ENCODE results near the gene PRKG2. TPM values are rescaled to one million over a fixed set of nuclear protein-coding genes. Genes with fewer than 3 reads are reported as not detected.

PRKG2 gene
- total and polyA plus RNA-seq, 3 experiments from 2014 or later: 0.53 to 0.59 (median 0.58) TPM

DNA sequence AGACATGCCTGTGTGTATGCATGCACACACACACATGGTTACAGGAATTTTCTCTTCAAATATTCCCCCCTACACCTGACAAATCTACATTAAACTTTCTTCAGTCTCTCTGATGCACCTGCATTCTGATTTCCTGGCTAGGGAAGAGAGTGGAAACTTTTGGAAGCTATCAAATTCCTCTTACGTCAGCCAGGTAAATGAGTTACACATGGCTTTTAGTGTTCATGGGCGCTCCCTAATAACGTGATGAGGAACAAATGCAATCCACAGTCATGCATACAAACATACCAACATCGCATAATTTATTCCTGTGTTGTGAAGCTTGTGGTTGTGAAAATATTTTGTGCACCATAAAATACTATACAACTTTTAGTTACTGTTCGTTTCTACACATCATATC lies 149.6 kb downstream of the PRKG2 start:
- Histone ChIP-seq H3K27me3 (ENCODE audit: insufficient read depth, low read length, poor library complexity, severe bottlenecking) (no peaks in the 10 kb centered on the region), H3K4me1 (ENCODE audit: insufficient read depth, low read length) (no peaks in the 10 kb centered on the region), H3K27ac (ENCODE audit: low read depth, low read length) (no peak overlapping the region), H3K36me3 (ENCODE audit: insufficient read depth, low read length) (no peaks in the 10 kb centered on the region), H3K4me3 (ENCODE audit: low read length) (no peak overlapping the region), H3K9me3 (ENCODE audit: low read length) (no peaks in the 10 kb centered on the region)
- no peak for DNase-seq
- Mint-ChIP-seq H3K27ac (no peak overlapping the region), H3K27me3 (peaks cover 4 to 32% of the 10 kb centered on the region in 2 donors), H3K4me1 (no peaks in the 10 kb centered on the region), H3K4me3 (no peak overlapping the region), H3K9me3 (no peaks in the 10 kb centered on the region), H3K36me3 (no peaks in the 10 kb centered on the region)
- ChIA-PET CTCF (no interaction called here), POLR2A (no interaction called here)

GRCh38 chr4:81062001-81062400 lies 153.0 kb downstream of the PRKG2 start:
- H3K27me3 ChIP-seq (ENCODE audit: insufficient read depth, low read length, poor library complexity, severe bottlenecking): no peaks in the 10 kb centered on the region
- Mint-ChIP-seq H3K4me3 (no peak overlapping the region), H3K9me3 (no peaks in the 10 kb centered on the region), H3K27me3 (peaks cover 10 to 32% of the 10 kb centered on the region in 2 donors), H3K27ac (no peak overlapping the region), H3K36me3 (no peaks in the 10 kb centered on the region), H3K4me1 (no peaks in the 10 kb centered on the region)
- H3K36me3 ChIP-seq (ENCODE audit: insufficient read depth, low read length): no peaks in the 10 kb centered on the region
- H3K4me3 ChIP-seq (ENCODE audit: low read length): no peak overlapping the region
- H3K9me3 ChIP-seq (ENCODE audit: low read length): no peaks in the 10 kb centered on the region
- H3K27ac ChIP-seq (ENCODE audit: low read depth, low read length): no peak overlapping the region
- ChIA-PET CTCF (no interaction called here), POLR2A (no interaction called here)
- no peaks in the 10 kb centered on the region for H3K4me1 ChIP-seq (ENCODE audit: insufficient read depth, low read length)
- no peak for DNase-seq

DNA sequence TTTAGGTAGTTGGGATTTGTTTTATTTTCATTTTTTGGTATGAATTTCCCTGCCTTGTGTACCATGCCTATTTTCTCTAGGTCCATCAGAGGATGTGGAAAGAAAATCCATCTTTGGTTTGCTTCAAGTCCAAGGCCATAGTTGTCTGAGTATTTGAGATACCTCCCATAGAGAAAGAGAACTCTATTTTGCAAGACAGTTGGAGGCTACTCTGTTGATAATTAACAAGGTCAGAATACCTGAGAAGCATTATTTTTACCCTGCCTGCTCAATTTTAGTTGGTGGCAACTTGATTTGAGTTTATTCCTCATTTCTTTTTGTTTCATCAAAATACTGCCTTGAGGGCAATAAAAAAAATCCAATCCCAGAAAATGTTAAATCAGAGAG lies 153.7 kb downstream of the PRKG2 start:
- DNase-seq: no peak
- no peaks in the 10 kb centered on the region for H3K36me3 ChIP-seq (ENCODE audit: insufficient read depth, low read length)
- ChIA-PET POLR2A (no interaction called here), CTCF (no interaction called here)
- no peaks in the 10 kb centered on the region for H3K9me3 ChIP-seq (ENCODE audit: low read length)
- no peak overlapping the region for H3K4me3 Mint-ChIP-seq
- no peaks in the 10 kb centered on the region for H3K27me3 ChIP-seq (ENCODE audit: insufficient read depth, low read length, poor library complexity, severe bottlenecking)
- H3K27me3 Mint-ChIP-seq: peaks cover 10 to 29% of the 10 kb centered on the region in 2 donors
- H3K27ac Mint-ChIP-seq: no peak overlapping the region
- H3K4me1 Mint-ChIP-seq: no peaks in the 10 kb centered on the region
- H3K36me3 Mint-ChIP-seq: no peaks in the 10 kb centered on the region
- no peak overlapping the region for H3K27ac ChIP-seq (ENCODE audit: low read depth, low read length)
- H3K4me3 ChIP-seq (ENCODE audit: low read length): no peak overlapping the region
- no peaks in the 10 kb centered on the region for H3K9me3 Mint-ChIP-seq
- no peaks in the 10 kb centered on the region for H3K4me1 ChIP-seq (ENCODE audit: insufficient read depth, low read length)

DNA sequence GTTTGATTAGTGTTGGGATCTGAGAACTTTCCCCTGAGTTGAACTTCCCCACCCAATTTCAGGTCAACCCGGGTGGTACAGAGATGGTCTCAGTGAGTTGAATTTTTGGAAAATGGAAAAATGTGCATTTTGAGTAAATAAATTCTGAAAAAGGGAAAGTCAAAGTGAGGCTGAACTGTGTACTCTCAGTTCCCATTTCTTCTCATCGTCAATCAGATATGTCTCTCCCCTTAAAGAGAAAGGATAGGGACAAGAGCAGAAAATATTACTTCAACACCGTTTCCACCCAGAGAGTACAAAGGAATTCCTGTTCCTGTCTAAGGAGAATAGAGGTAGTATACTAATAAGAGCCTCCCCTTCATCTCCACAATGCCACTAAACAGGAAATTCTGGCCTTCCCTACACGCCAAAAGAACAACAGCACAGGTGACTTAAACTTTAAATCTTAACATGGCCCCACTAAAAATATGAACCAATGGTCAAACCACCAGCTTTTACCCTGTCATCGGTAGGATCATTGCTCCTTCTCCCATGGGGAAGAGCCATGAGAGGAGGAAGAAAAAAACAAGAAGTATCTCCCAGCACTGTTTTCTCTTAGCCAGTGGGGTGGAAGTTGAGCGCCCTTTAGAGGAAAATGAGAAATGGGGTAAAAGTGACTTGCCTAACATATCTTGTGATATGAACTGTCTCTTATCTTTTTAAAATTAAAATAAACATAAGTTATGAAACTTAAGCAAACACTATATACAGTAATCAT lies 154.3 kb downstream of the PRKG2 start:
- Mint-ChIP-seq H3K27ac (no peak overlapping the region), H3K4me1 (no peaks in the 10 kb centered on the region), H3K36me3 (no peaks in the 10 kb centered on the region), H3K9me3 (no peaks in the 10 kb centered on the region), H3K27me3 (peaks cover 10 to 27% of the 10 kb centered on the region in 2 donors), H3K4me3 (no peak overlapping the region)
- Histone ChIP-seq H3K27ac (ENCODE audit: low read depth, low read length) (no peak overlapping the region), H3K9me3 (ENCODE audit: low read length) (no peaks in the 10 kb centered on the region), H3K27me3 (ENCODE audit: insufficient read depth, low read length, poor library complexity, severe bottlenecking) (no peaks in the 10 kb centered on the region), H3K4me1 (ENCODE audit: insufficient read depth, low read length) (no peaks in the 10 kb centered on the region), H3K4me3 (ENCODE audit: low read length) (no peak overlapping the region), H3K36me3 (ENCODE audit: insufficient read depth, low read length) (no peaks in the 10 kb centered on the region)
- ChIA-PET CTCF (no interaction called here), POLR2A (no interaction called here)
- DNase-seq: no peak

GRCh38 chr4:81058621-81059020 lies 156.4 kb downstream of the PRKG2 start:
- ChIA-PET POLR2A (no interaction called here), CTCF (no interaction called here)
- no peaks in the 10 kb centered on the region for H3K36me3 Mint-ChIP-seq
- Histone ChIP-seq H3K4me3 (ENCODE audit: low read length) (no peak overlapping the region), H3K36me3 (ENCODE audit: insufficient read depth, low read length) (no peaks in the 10 kb centered on the region), H3K9me3 (ENCODE audit: low read length) (no peaks in the 10 kb centered on the region), H3K27me3 (ENCODE audit: insufficient read depth, low read length, poor library complexity, severe bottlenecking) (no peaks in the 10 kb centered on the region), H3K27ac (ENCODE audit: low read depth, low read length) (no peak overlapping the region), H3K4me1 (ENCODE audit: insufficient read depth, low read length) (no peaks in the 10 kb centered on the region)
- H3K27me3 Mint-ChIP-seq: peaks cover 7 to 37% of the 10 kb centered on the region in 2 donors
- no peaks in the 10 kb centered on the region for H3K4me1 Mint-ChIP-seq
- no peak overlapping the region for H3K4me3 Mint-ChIP-seq
- no peak overlapping the region for H3K27ac Mint-ChIP-seq
- H3K9me3 Mint-ChIP-seq: no peaks in the 10 kb centered on the region
- DNase-seq: no peak

GRCh38 chr4:81052119-81053068 lies 162.6 kb downstream of the PRKG2 start:
- Histone ChIP-seq H3K9me3 (ENCODE audit: low read length) (no peaks in the 10 kb centered on the region), H3K4me1 (ENCODE audit: insufficient read depth, low read length) (no peaks in the 10 kb centered on the region), H3K36me3 (ENCODE audit: insufficient read depth, low read length) (no peaks in the 10 kb centered on the region), H3K27ac (ENCODE audit: low read depth, low read length) (no peak overlapping the region), H3K4me3 (ENCODE audit: low read length) (no peak overlapping the region), H3K27me3 (ENCODE audit: insufficient read depth, low read length, poor library complexity, severe bottlenecking) (no peaks in the 10 kb centered on the region)
- Mint-ChIP-seq H3K36me3 (peaks cover 0 to 1% (median 0%) of the 10 kb centered on the region in 3 donors), H3K4me3 (no peak overlapping the region), H3K27ac (no peak overlapping the region), H3K27me3 (peaks cover 0 to 24% of the 10 kb centered on the region in 2 donors), H3K9me3 (no peaks in the 10 kb centered on the region), H3K4me1 (no peaks in the 10 kb centered on the region)
- CTCF ChIA-PET: interaction anchor here (1.0 to 2.0 kb wide), 2 partner anchors 13 to 686 kb away, joined by 3 to 11 read pairs; no protein-coding TSS in a partner anchor
- POLR2A ChIA-PET: no interaction called here
- DNase-seq: peak; percentile 12 to 60 (median 21)

DNA sequence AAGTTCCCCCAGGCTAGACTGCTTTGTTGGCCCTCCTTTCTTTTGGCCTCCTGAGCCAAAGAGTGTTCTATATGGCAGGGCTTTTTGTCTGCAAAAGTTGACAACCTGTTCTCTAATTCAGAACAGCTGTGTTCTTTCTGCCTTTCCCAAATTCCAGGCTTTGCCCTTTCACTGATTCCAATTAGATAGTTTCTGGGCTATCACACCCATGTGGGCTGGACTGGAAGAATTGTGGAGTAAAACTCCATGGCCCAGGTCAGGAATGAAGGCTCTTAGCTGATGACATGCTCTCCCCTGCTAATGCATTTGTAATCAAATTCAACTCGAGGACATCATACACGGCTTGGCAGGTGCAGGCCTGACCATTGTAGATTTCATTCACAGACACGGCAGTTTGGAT lies 165.1 kb downstream of the PRKG2 start:
- CTCF ChIA-PET: interaction anchor here (1.0 to 1.2 kb wide), 5 partner anchors 11 to 685 kb away, joined by 3 to 4 read pairs (median 4); no protein-coding TSS in a partner anchor
- peaks cover 7 to 34% of the 10 kb centered on the region in 2 donors for H3K27me3 Mint-ChIP-seq

DNA sequence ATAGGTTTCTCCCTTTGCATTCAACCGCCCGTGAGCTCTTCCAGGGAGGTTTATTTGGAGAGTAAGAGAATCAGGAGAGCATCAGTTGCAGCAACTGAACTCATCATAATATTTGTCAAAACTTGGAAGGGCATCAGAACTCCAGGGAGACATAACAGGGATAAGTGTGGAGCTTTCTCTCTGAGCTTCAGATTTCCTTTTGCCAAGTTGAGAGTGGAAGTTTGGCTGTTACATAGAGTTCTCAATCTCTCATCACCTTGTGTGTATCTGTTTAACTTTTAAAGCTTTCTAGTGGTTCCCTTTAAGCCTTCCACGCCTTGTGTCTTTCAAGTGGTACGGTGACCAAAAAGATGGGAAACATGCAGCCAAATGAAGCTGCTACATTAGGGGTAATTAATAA lies 165.7 kb downstream of the PRKG2 start:
- Histone ChIP-seq H3K27ac (ENCODE audit: low read depth, low read length) (no peak overlapping the region), H3K9me3 (ENCODE audit: low read length) (no peaks in the 10 kb centered on the region), H3K4me1 (ENCODE audit: insufficient read depth, low read length) (no peaks in the 10 kb centered on the region), H3K27me3 (ENCODE audit: insufficient read depth, low read length, poor library complexity, severe bottlenecking) (no peaks in the 10 kb centered on the region), H3K4me3 (ENCODE audit: low read length) (no peak overlapping the region), H3K36me3 (ENCODE audit: insufficient read depth, low read length) (no peaks in the 10 kb centered on the region)
- Mint-ChIP-seq H3K9me3 (no peaks in the 10 kb centered on the region), H3K4me1 (no peaks in the 10 kb centered on the region), H3K4me3 (no peak overlapping the region), H3K27me3 (peaks cover 7 to 35% of the 10 kb centered on the region in 2 donors), H3K36me3 (peaks cover 0 to 1% (median 0%) of the 10 kb centered on the region in 3 donors), H3K27ac (peak overlapping the region in 1 of 8 donors; percentile 54)
- CTCF ChIA-PET: interaction anchor here (1.0 to 1.2 kb wide), 5 partner anchors 10 to 685 kb away, joined by 3 to 4 read pairs (median 4); no protein-coding TSS in a partner anchor
- POLR2A ChIA-PET: no interaction called here
- no peak for DNase-seq

More for the DNA sequence above, 165.1 kb downstream of the PRKG2 start:
- POLR2A ChIA-PET: no interaction called here
- peaks cover 0 to 1% (median 0%) of the 10 kb centered on the region in 3 donors for H3K36me3 Mint-ChIP-seq
- Histone ChIP-seq H3K36me3 (ENCODE audit: insufficient read depth, low read length) (no peaks in the 10 kb centered on the region), H3K4me3 (ENCODE audit: low read length) (no peak overlapping the region), H3K9me3 (ENCODE audit: low read length) (no peaks in the 10 kb centered on the region), H3K27ac (ENCODE audit: low read depth, low read length) (no peak overlapping the region), H3K27me3 (ENCODE audit: insufficient read depth, low read length, poor library complexity, severe bottlenecking) (no peaks in the 10 kb centered on the region), H3K4me1 (ENCODE audit: insufficient read depth, low read length) (no peaks in the 10 kb centered on the region)
- DNase-seq: no peak
- no peaks in the 10 kb centered on the region for H3K9me3 Mint-ChIP-seq
- no peaks in the 10 kb centered on the region for H3K4me1 Mint-ChIP-seq
- no peak overlapping the region for H3K27ac Mint-ChIP-seq
- no peak overlapping the region for H3K4me3 Mint-ChIP-seq
